GM23338 (cell line): ENCODE results near the gene HHATL. TPM values are rescaled to one million over a fixed set of nuclear protein-coding genes. Genes with fewer than 3 reads are reported as not detected.

ENCODE experiments used
- ATAC-seq: fragments of 200-7000 bp; cut with Tn5 transposase; 3 replicates; pipeline ENCODE4 v1.9.1; 2020
- DNase-seq: peaks from one replicate; pipeline ENCODE4 v3.0.0-alpha.2; 2015; ENCODE audit warnings: low spot score
- H2AFZ ChIP-seq: fragments of 200-600 bp; sonication (generic); 2 replicates; pipeline ENCODE4 v1.8.0; 2016; ENCODE audit warnings: antibody characterized with exemption, mild to moderate bottlenecking, moderate library complexity
- H3F3A ChIP-seq: fragments of 200-600 bp; sonication (generic); replicated peaks from 2 replicates; pipeline ENCODE4 v1.8.0; 2017; ENCODE audit warnings: antibody characterized with exemption, mixed run types, low read depth
- H3K27ac ChIP-seq: fragments of 200-600 bp; sonication (generic); 2 replicates; pipeline ENCODE4 v1.6.1; 2016; ENCODE audit warnings: low read depth
- H3K27me3 ChIP-seq: fragments of 200-600 bp; sonication (generic); 2 replicates; pipeline ENCODE4 v1.8.0; 2016; ENCODE audit warnings: mild to moderate bottlenecking, mixed run types, moderate library complexity; ENCODE audit not compliant: insufficient read depth
- H3K36me3 ChIP-seq: fragments of 200-600 bp; sonication (generic); 2 replicates; pipeline ENCODE4 v1.8.0; 2016; ENCODE audit warnings: mild to moderate bottlenecking; ENCODE audit not compliant: insufficient read depth
- H3K4me1 ChIP-seq: fragments of 200-600 bp; sonication (generic); 2 replicates; pipeline ENCODE4 v1.8.0; 2016; ENCODE audit warnings: mild to moderate bottlenecking, moderate library complexity; ENCODE audit not compliant: insufficient read depth
- H3K4me2 ChIP-seq: fragments of 200-600 bp; sonication (generic); 2 replicates; pipeline ENCODE4 v1.7.1; 2017; ENCODE audit warnings: mixed run types
- H3K4me3 ChIP-seq: fragments of 200-600 bp; sonication (generic); 2 replicates; pipeline ENCODE4 v1.6.1; 2016; ENCODE audit warnings: mixed run types
- H3K79me2 ChIP-seq: fragments of 200-600 bp; sonication (generic); replicated peaks from 2 replicates; pipeline ENCODE4 v1.8.0; 2017; ENCODE audit warnings: mild to moderate bottlenecking; ENCODE audit not compliant: insufficient read depth
- H3K9me2 ChIP-seq: fragments of 200-600 bp; sonication (generic); 2 replicates; pipeline ENCODE4 v1.8.0; 2017; ENCODE audit not compliant: insufficient read depth
- H4K20me1 ChIP-seq: fragments of 200-600 bp; sonication (generic); replicated peaks from 2 replicates; pipeline ENCODE4 v1.8.0; 2017; ENCODE audit warnings: mild to moderate bottlenecking; ENCODE audit not compliant: insufficient read depth
- H3K27ac Mint-ChIP-seq: 2 replicates; pipeline ENCODE4 v1.8.0; 2020; ENCODE audit warnings: inconsistent platforms, mild to moderate bottlenecking, moderate library complexity, mixed read lengths
- H3K27me3 Mint-ChIP-seq: 3 replicates; pipeline ENCODE4 v1.8.0; 2022; ENCODE audit warnings: low read depth, mild to moderate bottlenecking, moderate library complexity, mixed read lengths, inconsistent platforms; ENCODE audit not compliant: insufficient read depth, poor library complexity
- H3K36me3 Mint-ChIP-seq: 3 replicates; pipeline ENCODE4 v1.8.0; 2021; ENCODE audit warnings: low read depth, mild to moderate bottlenecking, inconsistent platforms, moderate library complexity, mixed read lengths
- H3K4me1 Mint-ChIP-seq: 3 replicates; pipeline ENCODE4 v1.8.0; 2020; ENCODE audit warnings: mild to moderate bottlenecking, inconsistent platforms, mixed read lengths
- H3K4me3 Mint-ChIP-seq: 3 replicates; pipeline ENCODE4 v1.8.0; 2021; ENCODE audit warnings: moderate library complexity, mild to moderate bottlenecking, inconsistent platforms, mixed read lengths
- H3K9me3 Mint-ChIP-seq: 3 replicates; pipeline ENCODE4 v1.8.0; 2020; ENCODE audit warnings: moderate library complexity, mild to moderate bottlenecking, inconsistent platforms, mixed read lengths
- CREB1 ChIP-seq: fragments of 250-450 bp; sonication (Bioruptor Pico); IDR thresholded peaks from 2 replicates; pipeline ENCODE4 v1.5.0; 2020; ENCODE audit warnings: low read depth, mild to moderate bottlenecking, moderate library complexity
- ETS1 ChIP-seq: IDR thresholded peaks from 2 replicates; pipeline ENCODE4 v1.6.1; 2016; ENCODE audit warnings: antibody characterized with exemption
- EZH2 ChIP-seq: fragments of 200-600 bp; sonication (generic); IDR thresholded peaks from one replicate; pipeline ENCODE4 v1.8.0; 2017; ENCODE audit warnings: antibody characterized with exemption, mild to moderate bottlenecking, low read depth; ENCODE audit not compliant: unreplicated experiment
- EZH2phosphoT487 ChIP-seq: fragments of 200-600 bp; sonication (generic); IDR thresholded peaks from one replicate; pipeline ENCODE4 v1.8.1; 2018; ENCODE audit warnings: antibody characterized with exemption; ENCODE audit not compliant: unreplicated experiment
- JUNB ChIP-seq: IDR thresholded peaks from one replicate; pipeline ENCODE4 v1.6.1; 2016; ENCODE audit warnings: antibody characterized with exemption; ENCODE audit not compliant: unreplicated experiment
- NANOG ChIP-seq: IDR thresholded peaks from 2 replicates; pipeline ENCODE4 v1.6.1; 2016; ENCODE audit warnings: antibody characterized with exemption, borderline replicate concordance
- POLR2AphosphoS5 ChIP-seq: IDR thresholded peaks from 2 replicates; pipeline ENCODE4 v1.6.1; 2016; ENCODE audit warnings: antibody characterized with exemption, low read depth
- REST ChIP-seq: IDR thresholded peaks from one replicate; pipeline ENCODE4 v1.6.1; 2018; ENCODE audit warnings: antibody characterized with exemption; ENCODE audit not compliant: unreplicated experiment
- STAT1 ChIP-seq: IDR thresholded peaks from one replicate; pipeline ENCODE4 v1.6.1; 2016; ENCODE audit warnings: antibody characterized with exemption; ENCODE audit not compliant: unreplicated experiment
- ZNF114 ChIP-seq: fragments of 250-450 bp; sonication (Bioruptor Pico); IDR thresholded peaks from 2 replicates; pipeline ENCODE4 v1.5.0; 2020; ENCODE audit warnings: mild to moderate bottlenecking, moderate library complexity
- ZNF331 ChIP-seq: fragments of 250-450 bp; sonication (Bioruptor Pico); IDR thresholded peaks from 2 replicates; pipeline ENCODE4 v1.5.0; 2020; ENCODE audit warnings: low read depth, mild to moderate bottlenecking, moderate library complexity
- ZNF462 ChIP-seq: fragments of 250-450 bp; sonication (Bioruptor Pico); IDR thresholded peaks from 2 replicates; pipeline ENCODE4 v1.5.0; 2020; ENCODE audit warnings: mild to moderate bottlenecking, moderate library complexity
- polyA plus RNA-seq: library from polyadenylated mRNA; unstranded; fragments of >200 nt; fragmentation: Nextera tagmentation; extraction: Ambion mirVana; gene quantifications from 2 replicates; pipeline ENCODE4 v1.2.1, GENCODE V29; 2016
- total RNA-seq: library from RNA; depleted of rRNA; stranded (reverse); fragments of >200 nt; shearing (Covaris generic); gene quantifications from 2 replicates; pipeline ENCODE4 v1.2.3, GENCODE V29; 2014

The HHATL gene
- total and polyA plus RNA-seq, 2 experiments from 2014 or later, result not detected

GRCh38 chr3:42690191-42690590 is 12.4 kb downstream of the HHATL start:
- H3K27me3 Mint-ChIP-seq, result peaks cover 17% of the 10 kb centered on the region
- H3K4me1 Mint-ChIP-seq, result peaks cover 19% of the 10 kb centered on the region
- Histone ChIP-seq H4K20me1 (no peaks in the 10 kb centered on the region), H3F3A (no peaks in the 10 kb centered on the region), H3K27ac (no peak overlapping the region), H3K4me2 (no peak overlapping the region), H3K27me3 (no peaks in the 10 kb centered on the region), H3K36me3 (no peaks in the 10 kb centered on the region), H3K4me3 (no peak overlapping the region), H3K79me2 (no peaks in the 10 kb centered on the region), H3K4me1 (no peaks in the 10 kb centered on the region), H2AFZ (no peak overlapping the region), H3K9me2 (no peaks in the 10 kb centered on the region)
- H3K36me3 Mint-ChIP-seq, result no peaks in the 10 kb centered on the region
- TF ChIP-seq EZH2, result no peak
- no peak for TF ChIP-seq CREB1
- TF ChIP-seq ETS1, result no peak
- no peak for TF ChIP-seq REST
- no peak for TF ChIP-seq JUNB
- no peak for TF ChIP-seq ZNF462
- no peak for TF ChIP-seq ZNF331 (CRISPR knock-in tag)
- no peak for TF ChIP-seq STAT1
- TF ChIP-seq EZH2phosphoT487, result no peak
- TF ChIP-seq ZNF114 (CRISPR knock-in tag), result no peak
- no peak for TF ChIP-seq NANOG
- TF ChIP-seq POLR2AphosphoS5, result no peak
- no peak for DNase-seq
- no peak overlapping the region; the same call in 1 of the 2 replicates for H3K27ac Mint-ChIP-seq
- no peaks in the 10 kb centered on the region for H3K9me3 Mint-ChIP-seq
- H3K4me3 Mint-ChIP-seq, result no peak overlapping the region
- no peak for ATAC-seq
